GM12892 (cell line): ENCODE measurements around the gene RHEX.

Experiments used
- POLR2A ChIP-seq: IDR thresholded peaks from 2 replicates; pipeline ENCODE4 v1.6.1; 2011; ENCODE audit warnings: low read depth, low read length, control low read depth
- POLR2AphosphoS5 ChIP-seq: IDR thresholded peaks from 2 replicates; pipeline ENCODE4 v1.6.1; 2011; ENCODE audit warnings: low read depth, low read length, control low read depth
- TAF1 ChIP-seq: IDR thresholded peaks from 2 replicates; pipeline ENCODE4 v1.6.1; 2011; ENCODE audit warnings: low read depth, mild to moderate bottlenecking, control low read depth, low read length, borderline replicate concordance

- TF ChIP-seq POLR2A = no peak
- TF ChIP-seq POLR2AphosphoS5 = no peak
- no peak for TF ChIP-seq TAF1
These were observed 56.7 kb downstream of the RHEX start for GRCh38 chr1:206109718-206110117.
